Non-pigmented ciliary epithelial cell (primary cell): ENCODE measurements around the gene CTCF.
"Not testable (repeated sequence)": the region's sequence is repeated elsewhere in the genome, so short reads cannot be mapped to it uniquely, and the experiment has no call there.

Source experiments
- DNase-seq: peaks from one replicate; pipeline ENCODE4 v3.0.0-alpha.2; 2010; ENCODE audit warnings: low read depth

The CTCF gene, protein sequence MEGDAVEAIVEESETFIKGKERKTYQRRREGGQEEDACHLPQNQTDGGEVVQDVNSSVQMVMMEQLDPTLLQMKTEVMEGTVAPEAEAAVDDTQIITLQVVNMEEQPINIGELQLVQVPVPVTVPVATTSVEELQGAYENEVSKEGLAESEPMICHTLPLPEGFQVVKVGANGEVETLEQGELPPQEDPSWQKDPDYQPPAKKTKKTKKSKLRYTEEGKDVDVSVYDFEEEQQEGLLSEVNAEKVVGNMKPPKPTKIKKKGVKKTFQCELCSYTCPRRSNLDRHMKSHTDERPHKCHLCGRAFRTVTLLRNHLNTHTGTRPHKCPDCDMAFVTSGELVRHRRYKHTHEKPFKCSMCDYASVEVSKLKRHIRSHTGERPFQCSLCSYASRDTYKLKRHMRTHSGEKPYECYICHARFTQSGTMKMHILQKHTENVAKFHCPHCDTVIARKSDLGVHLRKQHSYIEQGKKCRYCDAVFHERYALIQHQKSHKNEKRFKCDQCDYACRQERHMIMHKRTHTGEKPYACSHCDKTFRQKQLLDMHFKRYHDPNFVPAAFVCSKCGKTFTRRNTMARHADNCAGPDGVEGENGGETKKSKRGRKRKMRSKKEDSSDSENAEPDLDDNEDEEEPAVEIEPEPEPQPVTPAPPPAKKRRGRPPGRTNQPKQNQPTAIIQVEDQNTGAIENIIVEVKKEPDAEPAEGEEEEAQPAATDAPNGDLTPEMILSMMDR

DNA sequence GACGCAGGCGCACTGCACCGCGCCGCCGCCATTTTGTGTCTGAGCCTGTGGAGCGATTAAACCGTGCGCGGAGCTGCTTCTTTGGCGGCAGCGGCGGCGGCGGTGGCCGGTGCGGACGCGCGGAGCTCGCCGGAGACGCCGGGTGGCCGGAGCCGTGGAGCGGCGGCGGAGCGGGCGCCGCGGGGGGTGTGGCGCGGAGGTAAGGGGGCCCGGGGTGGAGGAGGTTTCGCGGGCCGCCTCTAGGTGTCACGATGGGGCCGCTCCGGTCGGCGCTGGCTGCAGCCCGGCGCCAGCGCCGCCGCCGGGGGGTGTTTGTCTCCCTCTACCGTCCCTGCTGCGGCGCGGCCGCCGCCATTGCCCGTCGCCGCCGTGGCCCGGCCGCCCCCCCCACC, at the start of gene CTCF:
TSS of gene CTCF (plus strand) at position 1 of the 392 bp plus-strand sequence. CDS start 48,307 bp downstream, outside the sequence.
- no peak for DNase-seq

DNA sequence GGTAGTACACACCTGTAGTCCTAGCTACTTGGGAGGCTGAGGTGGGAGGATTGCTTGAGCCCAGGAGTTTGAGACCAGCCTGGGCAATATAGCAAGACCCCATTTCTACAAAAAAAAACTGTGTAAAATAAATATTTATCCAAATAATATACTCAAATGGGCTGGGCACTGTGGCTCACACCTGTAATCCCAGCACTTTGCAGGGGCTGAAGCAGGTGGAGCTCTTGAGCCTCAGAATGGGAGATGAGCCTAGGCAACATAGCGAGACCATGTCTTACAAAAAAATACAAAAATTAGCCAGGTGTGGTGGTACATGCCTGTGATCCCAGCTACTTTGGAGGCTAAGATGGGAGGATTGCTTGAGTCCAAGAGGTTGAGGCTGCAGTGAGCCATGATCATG, 48.4 kb upstream of the CTCF start:
- DNase-seq, result not testable (repeated sequence)

DNA sequence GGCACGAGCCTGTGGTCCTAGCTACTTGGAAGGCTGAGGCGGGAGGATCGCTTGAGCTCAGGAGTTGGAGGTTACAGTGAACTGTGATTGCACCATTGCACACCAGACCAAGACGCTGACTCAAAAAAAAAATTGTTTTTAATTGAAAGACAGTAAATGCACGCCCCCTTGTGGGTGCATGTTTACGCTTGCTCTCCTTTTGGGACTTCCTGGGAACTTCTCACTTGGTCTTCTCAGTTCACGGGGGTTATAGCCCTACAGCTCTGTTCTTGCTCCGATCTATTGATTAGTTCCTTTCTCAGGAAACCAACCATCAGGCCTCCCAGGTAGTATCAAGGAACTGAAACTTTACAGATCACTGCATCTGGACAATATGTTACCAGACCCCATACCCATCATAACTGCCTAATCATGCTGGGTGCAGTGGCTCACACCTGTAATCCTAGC, 47.9 kb upstream of the CTCF start:
- DNase-seq, result peak; percentile 31

DNA sequence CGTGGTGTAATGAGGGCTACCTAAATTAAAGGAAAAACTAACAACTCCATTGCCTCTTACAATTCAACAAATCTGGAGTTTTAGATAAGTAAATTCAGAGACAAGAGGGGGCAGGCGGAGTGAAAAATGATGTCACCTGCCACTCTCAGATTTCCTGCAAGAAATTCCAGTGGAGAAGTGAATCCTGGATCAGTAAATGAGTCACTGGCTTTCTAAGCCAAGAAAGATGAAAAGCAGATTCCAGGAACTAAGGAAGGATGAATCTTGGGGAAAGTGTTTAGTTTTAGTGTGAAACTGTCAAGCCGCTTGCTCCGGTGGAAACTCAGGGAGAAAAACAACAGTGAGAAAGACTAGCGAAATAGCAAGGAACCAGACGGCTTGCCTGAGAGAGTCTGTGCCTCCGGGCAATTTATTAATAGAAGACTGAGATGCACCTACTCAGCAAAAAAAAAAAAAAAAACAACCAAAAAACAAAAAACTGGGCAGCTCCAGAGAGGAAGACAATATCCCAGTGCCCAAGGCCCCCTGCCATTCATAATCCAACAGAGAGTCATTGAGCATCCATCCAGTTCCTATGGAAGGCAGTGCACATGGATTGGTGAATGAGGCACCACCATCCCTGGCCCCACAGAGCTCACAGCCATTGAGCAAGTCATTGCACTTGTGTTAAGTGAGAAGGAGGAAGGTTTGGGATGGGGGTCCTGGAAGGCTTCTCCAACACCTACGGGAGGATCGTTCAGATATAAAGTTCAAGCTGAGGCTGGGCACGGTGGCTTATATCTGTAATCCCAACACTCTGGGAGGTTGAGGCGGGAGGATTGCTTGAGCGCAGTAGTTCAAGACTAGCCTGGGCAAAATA, 45.8 kb upstream of the CTCF start:
- DNase-seq, result no peak

DNA sequence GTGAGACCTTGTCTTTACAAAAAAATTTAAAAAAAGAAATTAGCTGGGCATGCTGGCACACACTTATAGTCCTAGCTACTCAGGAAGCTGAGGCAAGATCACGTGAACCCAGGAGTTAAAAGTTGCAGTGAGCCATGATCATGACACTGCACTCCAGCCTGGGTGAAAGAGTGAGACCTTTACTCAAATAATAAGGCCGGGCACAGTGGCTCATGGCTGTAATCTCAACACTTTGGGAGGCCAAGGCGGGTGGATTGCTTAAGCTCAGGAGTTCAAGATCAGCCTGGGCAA, 45.2 kb upstream of the CTCF start:
- DNase-seq, result no peak

DNA sequence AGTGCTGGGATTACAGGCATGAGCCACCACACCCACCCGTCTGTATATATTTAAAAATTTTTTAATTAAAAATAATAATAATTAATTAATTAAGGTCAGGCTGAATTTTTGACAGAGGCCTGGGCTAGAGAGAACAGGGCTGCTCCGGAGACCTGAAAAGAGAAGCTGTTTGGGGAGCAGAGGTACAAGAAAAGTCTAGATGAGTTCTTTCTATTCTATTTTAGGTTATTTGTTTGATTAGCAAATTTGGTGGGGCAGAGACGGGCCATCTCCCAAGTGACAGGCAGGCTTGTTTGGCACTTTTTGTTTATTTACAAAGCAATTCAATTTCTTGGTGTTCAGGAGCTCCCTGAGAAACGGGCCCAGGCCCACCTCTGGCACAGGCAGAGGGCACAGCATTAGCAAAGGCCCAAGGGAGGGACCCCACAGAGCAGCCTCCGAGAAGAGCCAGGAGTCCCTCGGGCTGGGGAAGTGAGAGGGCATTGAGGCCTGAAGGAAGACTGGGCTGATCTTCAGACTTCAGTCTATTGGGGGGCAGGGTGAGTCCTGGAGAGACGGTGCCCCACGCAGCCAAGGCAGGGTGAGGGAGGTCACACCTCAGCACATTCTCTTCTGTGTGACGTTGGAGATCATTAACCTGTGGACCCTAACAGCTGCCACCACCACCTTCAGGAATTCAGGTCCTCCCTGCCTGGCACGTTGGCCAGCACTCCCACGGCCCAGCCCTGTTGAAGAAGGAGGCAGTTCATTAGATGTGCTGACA, 44.5 kb upstream of the CTCF start:
- no peak for DNase-seq

DNA sequence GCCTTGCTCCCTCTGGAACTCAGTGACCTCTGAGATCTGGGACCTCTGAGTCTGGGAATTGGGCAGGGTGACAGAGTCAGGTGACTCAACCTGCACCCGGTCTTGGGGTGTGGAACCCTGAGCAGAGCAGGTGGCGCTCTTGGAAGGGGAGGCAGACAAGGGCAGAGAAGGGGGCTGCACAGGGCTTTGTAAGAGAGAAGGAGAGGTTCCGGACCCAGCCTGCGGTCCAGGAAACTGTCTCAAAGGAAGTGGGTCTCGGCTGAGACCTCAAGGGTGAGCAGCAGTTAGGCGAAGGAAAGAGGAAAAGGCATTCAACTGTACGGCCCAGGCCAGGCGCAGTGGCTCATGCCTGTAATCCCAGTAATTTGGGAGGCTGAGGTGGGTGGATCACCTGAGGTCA, 43.6 kb upstream of the CTCF start:
- no peak for DNase-seq

DNA sequence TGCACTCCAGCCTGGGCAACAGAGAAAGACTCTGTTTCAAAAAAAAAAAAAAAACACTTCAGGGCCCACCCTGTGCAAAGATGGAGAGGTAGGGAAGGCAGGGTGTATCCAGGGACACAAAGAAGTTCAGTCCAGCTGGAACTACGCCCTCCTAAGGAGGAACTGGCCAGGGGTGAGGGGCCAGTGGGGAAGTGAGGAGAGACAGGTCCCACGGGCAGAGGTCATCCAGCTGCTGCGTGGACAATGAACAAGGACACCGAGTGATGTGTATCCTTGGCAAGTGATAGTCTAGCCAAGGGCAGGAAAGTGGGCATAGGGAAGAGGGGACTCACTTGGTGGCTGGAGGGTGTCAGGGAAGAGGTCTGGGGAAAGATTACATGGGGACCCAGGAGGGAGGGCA, 43.1 kb upstream of the CTCF start:
- DNase-seq, result no peak

DNA sequence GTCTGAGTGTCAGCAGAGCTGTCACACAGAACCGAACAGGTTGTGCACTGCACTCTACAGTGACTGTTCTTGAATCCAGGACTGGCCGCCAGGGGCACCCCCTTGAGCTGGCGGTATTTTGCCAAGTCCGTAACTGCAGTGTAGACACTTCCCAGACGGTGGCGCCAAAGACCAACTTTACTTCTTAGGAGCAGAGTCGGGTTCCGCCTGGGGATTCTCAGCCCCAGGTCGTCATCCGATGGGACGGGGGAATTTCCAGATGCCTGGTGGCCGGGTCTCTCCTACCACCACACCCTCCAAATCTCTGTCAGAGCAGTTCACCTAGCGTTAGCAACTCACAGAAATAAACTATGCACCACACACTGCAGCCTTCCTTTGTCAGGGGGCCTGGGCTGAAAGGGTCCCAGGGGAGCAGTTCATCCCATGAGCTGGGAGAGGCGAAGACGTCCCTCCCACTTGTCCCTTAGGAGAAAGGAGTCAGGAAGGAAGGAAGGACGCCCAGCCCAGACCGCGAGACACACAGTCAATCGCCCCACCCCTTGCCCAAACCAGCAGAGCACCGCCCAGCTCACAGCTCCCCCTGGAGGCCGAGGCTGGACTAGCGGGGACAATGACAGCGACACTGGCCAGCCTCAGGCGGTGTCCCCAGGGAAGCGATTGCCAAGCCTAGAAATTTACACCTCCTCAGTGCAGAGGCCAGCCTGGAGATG, 41.1 kb upstream of the CTCF start:
- peak; percentile 79 for DNase-seq

DNA sequence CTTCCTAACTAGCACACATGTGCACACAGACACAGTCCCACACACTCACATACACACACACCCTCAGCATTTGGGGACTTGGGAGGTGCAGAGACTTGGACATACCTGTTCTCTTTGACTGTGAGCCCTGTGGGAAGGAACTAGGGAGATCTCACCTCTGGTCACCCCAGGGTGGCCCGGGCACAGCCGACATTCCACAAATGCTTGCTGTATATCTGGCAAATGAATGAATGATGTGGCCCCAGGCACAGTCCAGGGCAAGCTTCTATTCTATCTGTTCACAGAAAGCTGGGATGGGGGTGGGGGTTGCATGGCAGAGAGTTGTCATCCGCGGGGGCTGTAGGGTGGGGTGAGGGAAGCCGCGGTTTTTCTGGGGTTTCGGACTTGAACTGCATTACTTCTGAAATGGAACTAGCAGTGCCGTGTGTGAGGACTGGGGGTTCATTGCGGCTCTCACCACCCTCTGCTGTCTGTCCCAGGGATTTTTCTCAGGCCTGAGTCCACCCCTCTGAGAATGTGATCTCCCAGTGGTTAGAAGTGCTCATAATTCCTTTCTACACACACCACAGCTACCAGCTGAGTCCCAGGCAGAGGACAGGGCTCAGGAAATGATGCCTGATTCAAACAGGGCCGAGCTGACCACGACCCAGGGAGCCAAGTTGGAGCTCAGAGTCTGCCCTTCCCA, 37.0 kb upstream of the CTCF start:
- DNase-seq, result no peak

DNA sequence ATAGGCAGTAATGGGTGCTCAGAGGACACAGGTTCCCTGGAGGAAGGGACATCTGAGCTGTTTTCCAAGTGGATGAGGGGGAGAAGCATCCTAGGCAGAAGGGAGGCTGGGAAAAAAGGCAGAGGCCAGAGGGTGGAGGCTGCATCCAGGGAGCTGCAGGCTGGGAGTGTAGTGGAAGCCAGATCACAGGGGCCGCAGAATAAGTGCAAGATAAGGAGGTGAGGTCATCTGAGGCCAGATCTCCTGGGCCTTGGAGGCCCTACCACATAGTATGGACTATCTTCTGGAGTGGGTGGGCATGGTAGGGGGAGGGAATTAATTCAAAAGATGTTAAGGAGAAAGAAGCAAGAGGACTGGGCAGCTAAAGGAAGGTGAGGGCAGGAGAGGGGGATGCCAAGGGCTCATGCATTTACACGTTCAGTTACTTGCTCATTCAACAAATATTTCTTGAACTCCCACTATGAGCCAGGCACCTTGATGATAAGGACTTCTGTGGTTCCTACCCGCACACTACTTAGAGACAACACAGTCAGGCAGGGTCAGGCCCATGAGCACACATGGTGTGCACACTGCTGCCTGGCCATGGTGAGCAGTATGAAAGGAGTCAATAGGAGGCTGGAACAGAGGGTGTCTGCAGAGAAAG, 36.1 kb upstream of the CTCF start:
- no peak for DNase-seq

DNA sequence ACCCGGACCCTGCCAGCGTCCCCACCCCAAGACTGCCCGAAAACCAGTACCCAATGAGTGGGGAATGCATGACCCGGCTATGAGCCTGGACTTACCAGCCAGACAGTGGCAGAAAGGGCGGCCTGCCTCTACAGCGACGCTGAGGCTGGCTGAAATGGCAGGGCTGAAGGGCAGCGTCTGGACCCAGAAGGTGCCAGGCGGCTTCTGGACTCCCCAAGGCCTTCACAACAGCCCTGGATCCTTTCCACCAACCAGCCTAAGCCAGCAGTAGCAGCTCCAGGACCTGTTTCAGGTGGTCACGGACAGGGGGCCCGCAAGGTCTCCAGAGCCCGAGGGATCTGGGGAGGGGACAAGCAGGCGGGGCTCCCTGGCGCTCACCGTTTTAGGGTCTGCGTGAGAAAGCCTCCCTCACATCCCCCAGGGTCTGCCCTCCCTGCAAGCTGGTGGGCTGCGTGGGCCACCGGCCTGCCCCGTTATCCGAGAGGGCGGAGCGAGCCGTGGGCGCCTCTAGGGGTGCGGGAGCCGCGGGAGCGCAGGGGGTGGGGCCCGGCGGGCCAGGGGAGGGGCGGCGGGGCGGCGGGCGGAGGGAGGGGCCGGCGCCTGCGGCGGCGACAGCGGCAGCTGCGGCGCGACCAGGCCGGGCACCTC, 34.0 kb upstream of the CTCF start, which contains the start of gene RIPOR1:
TSS of gene RIPOR1 (plus strand) at position 608 of the 648 bp plus-strand sequence. CDS start 9,618 bp downstream, outside the sequence.
- no peak for DNase-seq

DNA sequence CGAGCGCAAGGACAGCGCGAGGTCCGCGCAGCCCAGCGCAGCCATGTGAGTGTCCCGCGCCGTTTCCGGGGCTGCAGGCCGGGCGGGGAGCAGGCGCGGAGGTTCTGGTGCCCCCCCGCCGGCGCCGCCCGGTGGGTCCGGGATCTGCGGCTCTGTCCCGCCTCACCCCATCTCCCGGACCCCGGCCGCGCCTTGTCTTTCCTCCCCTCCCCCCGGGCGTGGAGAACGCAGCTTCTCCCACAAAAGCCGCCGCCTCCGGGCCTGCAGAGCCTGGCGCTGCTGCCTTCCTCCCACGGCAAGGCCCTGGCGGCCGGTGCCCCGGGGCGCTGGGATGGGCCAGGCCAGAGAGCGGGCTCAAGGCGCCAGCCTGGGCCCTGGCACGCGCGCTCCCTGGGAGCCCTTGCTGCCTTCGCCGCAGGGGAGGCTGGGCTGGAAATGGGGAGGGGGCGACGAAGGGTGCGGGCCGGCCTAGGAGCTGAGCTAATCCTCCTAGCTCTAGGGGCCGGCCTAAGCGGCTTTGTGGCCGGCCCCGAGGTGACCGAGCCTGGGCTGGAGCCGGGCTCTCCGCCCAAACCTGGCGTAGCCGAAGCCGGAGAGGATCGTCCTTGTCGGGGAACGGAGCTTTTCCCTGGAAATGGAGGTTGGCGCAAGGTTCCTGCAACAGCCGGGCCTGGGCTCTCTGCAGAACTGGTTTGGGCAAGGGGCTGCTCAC, 33.3 kb upstream of the CTCF start:
- DNase-seq, result no peak

DNA sequence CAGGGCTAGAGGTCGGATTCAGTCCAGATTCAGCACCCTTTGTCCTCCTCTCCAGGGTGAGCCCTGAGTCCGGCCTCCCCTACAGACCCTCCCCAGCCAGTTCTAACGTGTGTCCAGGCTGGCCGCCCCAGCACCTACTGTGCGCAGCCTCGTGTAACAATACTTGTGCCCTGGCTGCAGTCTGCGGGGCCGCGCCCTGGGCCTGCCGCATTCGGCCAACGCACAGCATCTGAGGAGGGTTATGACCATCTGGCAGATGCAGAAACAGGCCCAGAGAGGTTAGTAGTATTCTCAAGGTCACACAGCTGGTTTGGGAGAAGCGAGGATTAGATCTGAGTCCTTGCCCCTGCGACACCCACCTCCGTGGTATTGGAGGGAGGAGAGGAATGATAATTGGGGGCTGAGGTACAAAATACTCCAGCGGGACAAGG, 32.7 kb upstream of the CTCF start:
- DNase-seq, result no peak

DNA sequence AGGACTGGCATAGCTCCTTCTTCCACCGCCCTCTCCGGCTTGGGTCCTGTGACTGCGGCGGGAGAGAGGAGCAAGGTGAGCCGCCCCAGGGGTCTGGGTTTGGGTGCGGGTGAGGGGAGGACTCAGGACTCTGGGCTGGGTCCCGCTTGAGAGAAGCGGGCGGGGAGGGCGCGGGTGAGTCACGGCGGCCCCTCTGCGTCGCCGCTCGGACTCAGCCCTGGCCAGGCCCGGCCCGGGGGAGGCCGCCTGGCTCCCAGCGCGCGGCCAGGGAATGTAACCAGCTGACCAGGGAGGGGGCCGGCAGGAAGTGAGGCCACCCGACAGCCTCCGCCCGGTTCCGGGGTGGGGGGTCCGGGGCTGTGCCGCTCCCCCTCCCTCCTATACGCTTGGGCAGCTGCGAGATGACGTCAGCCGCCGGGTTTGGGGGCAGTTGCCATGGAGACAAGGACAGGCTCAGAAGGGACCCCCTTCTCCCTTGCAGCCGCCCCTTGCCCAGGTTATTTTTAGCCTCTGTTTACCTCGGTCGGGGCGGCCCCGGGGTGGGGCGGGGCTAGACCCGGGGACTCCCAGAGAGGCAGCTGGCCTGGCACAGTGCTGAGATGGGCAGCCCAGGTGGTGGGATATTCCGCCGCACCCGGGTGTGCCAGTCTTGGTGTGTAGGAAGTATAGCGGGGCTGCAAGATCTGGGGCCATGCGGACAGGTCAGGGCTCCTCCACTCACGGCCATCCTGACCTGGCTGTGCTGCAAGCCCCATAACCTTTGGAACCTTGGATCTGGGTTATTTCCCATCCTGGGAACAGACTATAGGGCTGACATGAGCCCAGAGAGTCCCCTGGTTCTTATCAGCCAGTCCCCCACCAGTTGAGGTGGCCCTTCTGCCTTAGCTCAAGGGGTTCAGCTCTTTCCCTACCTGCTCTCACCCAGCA, 32.0 kb upstream of the CTCF start:
- no peak for DNase-seq

DNA sequence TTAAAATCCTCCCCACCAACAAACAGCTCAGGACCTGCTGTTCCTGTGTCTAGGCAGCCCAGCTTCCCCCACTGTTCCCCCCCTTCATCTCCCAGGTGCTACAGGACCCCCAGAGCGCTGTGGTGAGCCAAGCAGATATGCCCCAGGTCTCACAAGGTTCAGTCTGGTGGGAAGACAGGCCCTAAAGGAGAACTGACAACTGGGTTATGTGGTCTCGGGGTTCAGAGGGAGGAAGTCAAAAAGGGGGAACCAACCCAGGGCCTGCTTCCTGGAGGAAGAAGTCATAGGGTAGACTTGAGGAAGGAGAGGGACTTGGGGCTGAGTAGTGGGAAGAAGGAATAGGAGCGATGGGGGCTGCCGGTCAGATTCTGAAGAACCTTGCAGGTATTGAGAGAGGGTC, 31.1 kb upstream of the CTCF start:
- no peak for DNase-seq

DNA sequence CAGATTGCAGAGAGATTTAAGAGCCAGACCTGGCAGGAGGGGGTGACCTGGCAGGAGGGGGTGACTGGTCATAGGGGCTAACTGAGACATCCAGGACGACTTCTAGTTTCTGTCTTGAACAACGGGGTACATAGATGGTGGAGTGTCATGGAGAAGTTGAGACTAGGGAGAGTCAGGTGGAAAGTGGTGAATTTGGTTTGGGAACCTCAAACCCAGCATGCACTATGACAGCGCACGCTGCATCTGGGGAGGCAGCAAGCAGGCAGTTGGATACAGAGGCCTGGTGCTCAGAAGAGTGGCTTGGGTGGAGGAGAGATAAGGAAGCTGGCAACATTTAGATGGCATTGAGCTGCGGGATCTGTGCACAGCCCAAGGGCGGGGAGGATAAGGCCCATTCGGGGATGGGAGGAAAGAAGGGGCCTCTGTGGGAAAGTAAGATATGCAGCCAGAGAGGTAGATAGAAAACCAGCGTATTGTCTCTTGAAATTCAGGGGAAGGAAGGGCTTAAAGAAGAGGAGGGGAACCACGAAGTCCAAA, 29.2 kb upstream of the CTCF start:
- no peak for DNase-seq
